Smooth muscle cell (in vitro differentiated cells): ENCODE results near the gene HOXA7. TPM values are rescaled to one million over a fixed set of nuclear protein-coding genes. Genes with fewer than 3 reads are reported as not detected.

Experiments used
- DNase-seq: peaks from one replicate; lab custom pipeline; 2025; ENCODE audit not compliant: unreplicated experiment; lab: John Stamatoyannopoulos, UW
- H2AFZ ChIP-seq: fragments of 200-600 bp; sonication (generic); 2 replicates; pipeline ENCODE4 v1.6.0; 2016; ENCODE audit warnings: antibody characterized with exemption, low read depth, mild to moderate bottlenecking
- H3F3A ChIP-seq: fragments of 200-600 bp; sonication (generic); 2 replicates; pipeline ENCODE4 v1.6.0; 2017; ENCODE audit warnings: antibody characterized with exemption, low read depth
- H3K27ac ChIP-seq: fragments of 200-600 bp; sonication (generic); 2 replicates; pipeline ENCODE4 v1.5.1; 2016; ENCODE audit warnings: low read depth, mild to moderate bottlenecking
- H3K27me3 ChIP-seq: fragments of 200-600 bp; sonication (generic); 2 replicates; pipeline ENCODE4 v1.6.1; 2016; ENCODE audit warnings: low read depth, mild to moderate bottlenecking
- H3K36me3 ChIP-seq: fragments of 200-600 bp; sonication (generic); 2 replicates; pipeline ENCODE4 v1.5.1; 2016; ENCODE audit warnings: low read depth
- H3K4me1 ChIP-seq: fragments of 200-600 bp; sonication (generic); 2 replicates; pipeline ENCODE4 v1.5.1; 2016; ENCODE audit warnings: low read depth
- H3K4me2 ChIP-seq: fragments of 200-600 bp; sonication (generic); 2 replicates; pipeline ENCODE4 v1.6.0; 2016; ENCODE audit warnings: mild to moderate bottlenecking
- H3K4me3 ChIP-seq: fragments of 200-600 bp; sonication (generic); 2 replicates; pipeline ENCODE4 v1.5.1; 2016; ENCODE audit warnings: mild to moderate bottlenecking
- H3K79me2 ChIP-seq: fragments of 200-600 bp; sonication (generic); 2 replicates; pipeline ENCODE4 v1.6.0; 2016; ENCODE audit warnings: low read depth, mild to moderate bottlenecking
- H3K9ac ChIP-seq: fragments of 200-600 bp; sonication (generic); 2 replicates; pipeline ENCODE4 v1.6.0; 2016; ENCODE audit warnings: low read depth
- H3K9me3 ChIP-seq: fragments of 200-600 bp; sonication (generic); replicated peaks from 2 replicates; pipeline ENCODE4 v1.5.1; 2016; ENCODE audit warnings: low read depth
- H4K20me1 ChIP-seq: fragments of 200-600 bp; sonication (generic); 2 replicates; pipeline ENCODE4 v1.6.0; 2016; ENCODE audit warnings: low read depth
- CTCF ChIP-seq: fragments of 200-600 bp; sonication (generic); IDR thresholded peaks from 2 replicates; pipeline ENCODE4 v1.5.1; 2017; ENCODE audit warnings: borderline replicate concordance, mild to moderate bottlenecking, antibody characterized with exemption; ENCODE audit not compliant: insufficient read depth, poor library complexity, severe bottlenecking
- WGBS: methylation state at CpG from one replicate; pipeline ENCODE4 v1.1.7; 2016; ENCODE audit warnings: low lambda C conversion rate; 5-methylcytosine and 5-hydroxymethylcytosine counted together
- polyA plus RNA-seq: library from polyadenylated mRNA; unstranded; fragments of >200 nt; fragmentation: Nextera tagmentation; extraction: Ambion mirVana; gene quantifications from 2 replicates; pipeline ENCODE4 v1.2.1, GENCODE V29; 2016
- total RNA-seq: library from RNA; depleted of rRNA; stranded (reverse); fragments of >200 nt; gene quantifications from 2 replicates; pipeline ENCODE4 v1.2.3, GENCODE V29; 2014

HOXA7 gene
- total and polyA plus RNA-seq, 2 experiments from 2014 or later, result 0.72 to 1.2 TPM

DNA sequence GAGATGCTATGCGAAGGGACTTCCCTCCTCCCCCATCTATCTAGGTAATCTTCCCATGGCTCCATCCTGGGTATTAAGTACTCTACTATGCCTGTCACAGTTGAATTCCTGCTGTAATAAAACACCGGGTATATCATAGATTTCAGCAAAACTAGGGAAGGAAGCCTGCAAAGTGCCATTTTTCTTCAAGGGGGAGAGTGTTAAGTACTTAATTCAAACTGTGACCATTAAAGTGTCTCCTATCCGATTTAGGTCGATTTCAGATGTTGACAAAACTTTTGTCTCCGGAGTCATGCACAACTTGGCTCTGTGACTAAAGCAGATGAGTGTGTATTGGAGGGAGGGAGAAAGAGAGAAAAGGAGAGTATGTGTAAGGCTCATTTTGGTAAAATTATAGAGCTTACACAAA is 30.5 kb downstream of the HOXA7 start:
- Histone ChIP-seq H3F3A (no peaks in the 10 kb centered on the region), H2AFZ (no peak overlapping the region), H3K9ac (no peak overlapping the region), H3K4me2 (no peak overlapping the region), H3K27ac (no peak overlapping the region), H3K79me2 (no peaks in the 10 kb centered on the region), H3K4me3 (no peak overlapping the region), H3K4me1 (peaks cover 3% of the 10 kb centered on the region), H3K27me3 (peaks cover 100% of the 10 kb centered on the region), H4K20me1 (no peaks in the 10 kb centered on the region), H3K9me3 (no peaks in the 10 kb centered on the region), H3K36me3 (no peaks in the 10 kb centered on the region)
- no peak for DNase-seq
- 23% methylated on average over 5 of the region's 5 CpGs for WGBS
- TF ChIP-seq CTCF, result no peak

DNA sequence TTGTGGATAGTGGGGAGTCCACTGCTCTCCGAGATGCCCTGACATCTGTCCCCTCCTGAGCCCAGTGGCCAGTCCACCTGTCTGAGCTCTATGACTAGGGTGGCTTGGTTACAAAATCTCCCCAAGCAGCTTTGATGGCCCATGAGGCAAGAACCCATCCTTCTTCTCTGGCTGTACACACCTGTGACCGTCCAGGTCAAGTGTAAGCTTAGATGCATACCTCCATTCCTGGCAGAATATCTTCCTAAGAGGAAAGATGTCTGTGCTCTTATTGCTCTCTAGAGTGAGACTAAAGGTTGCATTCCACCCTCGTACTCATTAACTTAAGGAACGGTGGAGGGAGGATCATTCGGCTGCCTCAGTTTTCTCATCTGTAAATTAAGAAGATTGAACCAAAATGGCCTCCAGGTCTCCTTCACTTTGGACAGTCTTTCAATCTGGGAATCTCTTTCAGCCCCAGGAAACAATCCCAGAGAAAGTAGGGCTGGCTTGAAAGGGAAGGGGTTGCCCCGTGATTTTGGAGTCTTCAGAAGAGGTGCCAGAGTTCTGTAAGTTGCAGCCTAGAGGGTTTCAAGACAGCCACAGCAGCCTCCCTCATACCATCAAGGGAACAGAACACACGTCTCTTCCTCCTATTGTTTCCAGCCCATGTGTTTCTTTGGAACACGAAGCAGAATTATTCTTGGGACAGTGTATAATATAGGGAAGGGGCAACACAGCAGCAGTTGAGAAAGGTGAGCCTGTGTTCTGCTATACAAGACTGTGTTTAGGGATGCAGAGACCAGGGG is 31.4 kb downstream of the HOXA7 start:
- Histone ChIP-seq H3K9me3 (no peaks in the 10 kb centered on the region), H2AFZ (no peak overlapping the region), H3F3A (no peaks in the 10 kb centered on the region), H4K20me1 (no peaks in the 10 kb centered on the region), H3K4me3 (no peak overlapping the region), H3K36me3 (no peaks in the 10 kb centered on the region), H3K79me2 (no peaks in the 10 kb centered on the region), H3K27me3 (peaks cover 100% of the 10 kb centered on the region), H3K4me1 (no peaks in the 10 kb centered on the region), H3K4me2 (no peak overlapping the region), H3K27ac (no peak overlapping the region), H3K9ac (no peak overlapping the region)
- no peak for TF ChIP-seq CTCF
- 35% methylated on average over 8 of the region's 8 CpGs for WGBS
- no peak for DNase-seq

GRCh38 chr7:27124096-27124901 is 32.2 kb downstream of the HOXA7 start:
- Histone ChIP-seq H3F3A (no peaks in the 10 kb centered on the region), H3K79me2 (no peaks in the 10 kb centered on the region), H3K4me3 (peak overlapping the region; percentile 9), H3K9ac (peak overlapping the region; percentile 21), H3K4me2 (peak overlapping the region; percentile 72), H3K4me1 (no peaks in the 10 kb centered on the region), H4K20me1 (no peaks in the 10 kb centered on the region), H3K27me3 (peaks cover 100% of the 10 kb centered on the region), H3K36me3 (no peaks in the 10 kb centered on the region), H3K27ac (no peak overlapping the region), H3K9me3 (no peaks in the 10 kb centered on the region), H2AFZ (no peak overlapping the region)
- WGBS, result 5% methylated on average over 43 of the region's 43 CpGs
- no peak for DNase-seq
- TF ChIP-seq CTCF, result no peak
